Measurements from ENCODE around the gene LCE3A. TPM values are rescaled to one million over a fixed set of nuclear protein-coding genes. Genes with fewer than 3 reads are reported as not detected.

Gene LCE3A
- total RNA-seq, 1 experiment from 2014 or later, result not detected

DNA sequence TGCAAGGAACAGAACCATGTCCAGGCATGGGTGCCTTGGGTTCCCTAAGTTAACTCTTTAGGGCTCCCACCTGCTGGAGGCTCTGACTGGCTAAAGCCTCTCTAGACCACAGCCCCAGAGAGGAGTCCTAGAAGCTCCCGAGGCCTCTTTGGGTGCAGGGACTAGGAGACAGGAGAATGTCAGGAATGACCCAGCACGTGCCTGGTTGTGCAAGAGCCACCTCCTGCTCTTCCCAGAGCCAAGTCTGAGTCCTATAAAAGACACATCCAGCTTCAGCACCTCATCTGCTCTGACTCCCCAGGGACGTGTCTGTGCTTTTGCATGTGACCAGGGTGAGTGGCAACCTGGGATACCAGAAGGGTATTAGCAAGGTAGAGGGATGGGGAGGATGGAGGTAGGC is 40.2 kb upstream of the LCE3A start, which contains the start of gene LCE2D:
Gene LCE2D, plus strand, starts transcription at position 283 of the 400 bp plus-strand sequence. CDS start 726 bp downstream, outside the sequence.
- Histone ChIP-seq H3K4me3 (replicated peaks in 1 of 2; ENCODE audit: low read depth in 1 of 2, low read length in 2 of 2) (no peak within 1 kb of the TSS), H3K9ac (ENCODE audit: low read length) (no peak within 1 kb of the TSS), H2AFZ (ENCODE audit: low read depth, low read length, poor library complexity, severe bottlenecking) (no peak within 1 kb of the TSS), H3K4me2 (ENCODE audit: low read length) (no peak within 1 kb of the TSS), H3K27ac (ENCODE audit: low read depth, low read length) (no peak within 1 kb of the TSS), H3K79me2 (ENCODE audit: insufficient read depth, low read length) (no peaks in the 10 kb centered on the region), H3K9me3 (ENCODE audit: control insufficient read depth in 1 of 2, insufficient read depth in 1 of 2, low read depth in 1 of 2, low read length in 2 of 2) (no peaks in the 10 kb centered on the region), H3K36me3 (ENCODE audit: control insufficient read depth in 1 of 2, insufficient read depth in 2 of 2, low read length in 2 of 2) (no peaks in the 10 kb centered on the region), H3K4me1 (ENCODE audit: control insufficient read depth in 1 of 2, insufficient read depth in 2 of 2, low read length in 2 of 2) (no peaks in the 10 kb centered on the region), H3K27me3 (ENCODE audit: insufficient read depth, low read length) (peaks cover 59% of the 10 kb centered on the region), H4K20me1 (ENCODE audit: insufficient read depth) (no peaks in the 10 kb centered on the region), H3K9me2 (ENCODE audit: insufficient read depth) (no peaks in the 10 kb centered on the region)
- no TSS peak for BruUV-seq (replicated peaks)
- TF ChIP-seq POLR2AphosphoS5 (IDR thresholded peaks at IDR 0.05; ENCODE audit: low read depth, low read length) (no peak), SP1 (IDR thresholded peaks at IDR 0.05; ENCODE audit: low read depth) (no peak), CBX3 (IDR thresholded peaks at IDR 0.05; ENCODE audit: low read depth) (no peak)
- TF ChIP-seq, protein P1, sequence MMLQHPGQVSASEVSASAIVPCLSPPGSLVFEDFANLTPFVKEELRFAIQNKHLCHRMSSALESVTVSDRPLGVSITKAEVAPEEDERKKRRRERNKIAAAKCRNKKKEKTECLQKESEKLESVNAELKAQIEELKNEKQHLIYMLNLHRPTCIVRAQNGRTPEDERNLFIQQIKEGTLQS (IDR thresholded peaks at IDR 0.05), result no peak
- ChIA-PET POLR2A (no interaction called here), CTCF (interaction anchor here (1.2 kb wide), 1 partner anchor 9 kb away, joined by 3 read pairs; no protein-coding TSS in a partner anchor), RAD21 (ENCODE audit: low non-redundant PET in 1 of 2, low total read pairs in 2 of 2, uncharacterized antibody in 2 of 2, unreplicated experiment in 2 of 2) (no interaction called here)
- no peak for ATAC-seq
- intact Hi-C loops (cut with micrococcal nuclease), result no loop called here
- DNase-seq (ENCODE audit: low read depth, low spot score), result no peak

DNA sequence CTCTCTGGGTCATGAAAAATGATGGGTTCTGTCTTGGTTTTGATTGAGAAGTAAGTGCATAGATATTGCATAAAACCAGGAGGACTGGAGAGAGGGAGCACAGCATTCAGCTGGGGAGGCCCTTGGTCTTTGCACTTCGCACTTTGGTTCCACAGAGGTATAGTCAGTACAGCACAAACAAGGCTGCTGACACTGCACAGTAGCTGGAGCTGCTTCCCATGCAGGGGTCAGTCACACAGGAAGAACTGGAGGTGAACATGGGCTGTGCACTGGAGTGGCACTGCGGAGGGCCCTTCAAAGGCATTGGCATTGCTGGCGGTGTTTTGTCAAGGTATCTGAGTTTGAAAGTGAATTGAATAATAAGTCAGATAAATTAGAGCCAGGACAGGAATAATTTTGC is 35.7 kb upstream of the LCE3A start:
- Histone ChIP-seq H3K27me3 (ENCODE audit: insufficient read depth, low read length) (peaks cover 50% of the 10 kb centered on the region), H3K36me3 (ENCODE audit: control insufficient read depth in 1 of 2, insufficient read depth in 2 of 2, low read length in 2 of 2) (no peaks in the 10 kb centered on the region), H3K9me3 (ENCODE audit: control insufficient read depth in 1 of 2, insufficient read depth in 1 of 2, low read depth in 1 of 2, low read length in 2 of 2) (no peaks in the 10 kb centered on the region), H3K4me3 (replicated peaks in 1 of 2; ENCODE audit: low read depth in 1 of 2, low read length in 2 of 2) (no peak overlapping the region), H3K79me2 (ENCODE audit: insufficient read depth, low read length) (no peaks in the 10 kb centered on the region), H3K9ac (ENCODE audit: low read length) (no peak overlapping the region), H3K9me2 (ENCODE audit: insufficient read depth) (no peaks in the 10 kb centered on the region), H2AFZ (ENCODE audit: low read depth, low read length, poor library complexity, severe bottlenecking) (no peak overlapping the region), H3K4me2 (ENCODE audit: low read length) (no peak overlapping the region), H4K20me1 (ENCODE audit: insufficient read depth) (no peaks in the 10 kb centered on the region), H3K27ac (ENCODE audit: low read depth, low read length) (no peak overlapping the region), H3K4me1 (ENCODE audit: control insufficient read depth in 1 of 2, insufficient read depth in 2 of 2, low read length in 2 of 2) (no peaks in the 10 kb centered on the region)
- intact Hi-C loops (cut with micrococcal nuclease), result no loop called here
- DNase-seq (ENCODE audit: low read depth, low spot score) (no peak), ATAC-seq (no peak)
- no TSS peak for BruUV-seq (replicated peaks)
- RAD21 ChIA-PET (ENCODE audit: low non-redundant PET in 1 of 2, low total read pairs in 2 of 2, uncharacterized antibody in 2 of 2, unreplicated experiment in 2 of 2), result no interaction called here
- CTCF ChIA-PET, result interaction anchor here (0.9 kb wide), 1 partner anchor 213 kb away, joined by 3 read pairs; no protein-coding TSS in a partner anchor
- POLR2A ChIA-PET, result no interaction called here
- no peak for TF ChIP-seq EZH2phosphoT487 (IDR thresholded peaks at IDR 0.05; ENCODE audit: borderline replicate concordance)
- TF ChIP-seq, protein P2, sequence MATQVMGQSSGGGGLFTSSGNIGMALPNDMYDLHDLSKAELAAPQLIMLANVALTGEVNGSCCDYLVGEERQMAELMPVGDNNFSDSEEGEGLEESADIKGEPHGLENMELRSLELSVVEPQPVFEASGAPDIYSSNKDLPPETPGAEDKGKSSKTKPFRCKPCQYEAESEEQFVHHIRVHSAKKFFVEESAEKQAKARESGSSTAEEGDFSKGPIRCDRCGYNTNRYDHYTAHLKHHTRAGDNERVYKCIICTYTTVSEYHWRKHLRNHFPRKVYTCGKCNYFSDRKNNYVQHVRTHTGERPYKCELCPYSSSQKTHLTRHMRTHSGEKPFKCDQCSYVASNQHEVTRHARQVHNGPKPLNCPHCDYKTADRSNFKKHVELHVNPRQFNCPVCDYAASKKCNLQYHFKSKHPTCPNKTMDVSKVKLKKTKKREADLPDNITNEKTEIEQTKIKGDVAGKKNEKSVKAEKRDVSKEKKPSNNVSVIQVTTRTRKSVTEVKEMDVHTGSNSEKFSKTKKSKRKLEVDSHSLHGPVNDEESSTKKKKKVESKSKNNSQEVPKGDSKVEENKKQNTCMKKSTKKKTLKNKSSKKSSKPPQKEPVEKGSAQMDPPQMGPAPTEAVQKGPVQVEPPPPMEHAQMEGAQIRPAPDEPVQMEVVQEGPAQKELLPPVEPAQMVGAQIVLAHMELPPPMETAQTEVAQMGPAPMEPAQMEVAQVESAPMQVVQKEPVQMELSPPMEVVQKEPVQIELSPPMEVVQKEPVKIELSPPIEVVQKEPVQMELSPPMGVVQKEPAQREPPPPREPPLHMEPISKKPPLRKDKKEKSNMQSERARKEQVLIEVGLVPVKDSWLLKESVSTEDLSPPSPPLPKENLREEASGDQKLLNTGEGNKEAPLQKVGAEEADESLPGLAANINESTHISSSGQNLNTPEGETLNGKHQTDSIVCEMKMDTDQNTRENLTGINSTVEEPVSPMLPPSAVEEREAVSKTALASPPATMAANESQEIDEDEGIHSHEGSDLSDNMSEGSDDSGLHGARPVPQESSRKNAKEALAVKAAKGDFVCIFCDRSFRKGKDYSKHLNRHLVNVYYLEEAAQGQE (IDR thresholded peaks at IDR 0.05; ENCODE audit: low read depth), result no peak
- TF ChIP-seq SIN3A (IDR thresholded peaks at IDR 0.05; ENCODE audit: low read depth), result no peak
- TF ChIP-seq SP1 (IDR thresholded peaks at IDR 0.05; ENCODE audit: low read depth), result no peak
- no peak for TF ChIP-seq SRF (IDR thresholded peaks at IDR 0.05; ENCODE audit: low read depth)
- TF ChIP-seq, protein P3, sequence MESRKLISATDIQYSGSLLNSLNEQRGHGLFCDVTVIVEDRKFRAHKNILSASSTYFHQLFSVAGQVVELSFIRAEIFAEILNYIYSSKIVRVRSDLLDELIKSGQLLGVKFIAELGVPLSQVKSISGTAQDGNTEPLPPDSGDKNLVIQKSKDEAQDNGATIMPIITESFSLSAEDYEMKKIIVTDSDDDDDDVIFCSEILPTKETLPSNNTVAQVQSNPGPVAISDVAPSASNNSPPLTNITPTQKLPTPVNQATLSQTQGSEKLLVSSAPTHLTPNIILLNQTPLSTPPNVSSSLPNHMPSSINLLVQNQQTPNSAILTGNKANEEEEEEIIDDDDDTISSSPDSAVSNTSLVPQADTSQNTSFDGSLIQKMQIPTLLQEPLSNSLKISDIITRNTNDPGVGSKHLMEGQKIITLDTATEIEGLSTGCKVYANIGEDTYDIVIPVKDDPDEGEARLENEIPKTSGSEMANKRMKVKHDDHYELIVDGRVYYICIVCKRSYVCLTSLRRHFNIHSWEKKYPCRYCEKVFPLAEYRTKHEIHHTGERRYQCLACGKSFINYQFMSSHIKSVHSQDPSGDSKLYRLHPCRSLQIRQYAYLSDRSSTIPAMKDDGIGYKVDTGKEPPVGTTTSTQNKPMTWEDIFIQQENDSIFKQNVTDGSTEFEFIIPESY (IDR thresholded peaks at IDR 0.05; ENCODE audit: extremely low read depth, insufficient replicate concordance, low read length), result no peak
- no peak for TF ChIP-seq YY1 (IDR thresholded peaks at IDR 0.05; ENCODE audit: extremely low read depth, insufficient replicate concordance, low read depth, low read length)
- no peak for TF ChIP-seq ELF1 (IDR thresholded peaks at IDR 0.05; ENCODE audit: borderline replicate concordance, low read depth)
- TF ChIP-seq POLR2AphosphoS5 (IDR thresholded peaks at IDR 0.05; ENCODE audit: low read depth, low read length), result no peak
- TF ChIP-seq, protein P4, sequence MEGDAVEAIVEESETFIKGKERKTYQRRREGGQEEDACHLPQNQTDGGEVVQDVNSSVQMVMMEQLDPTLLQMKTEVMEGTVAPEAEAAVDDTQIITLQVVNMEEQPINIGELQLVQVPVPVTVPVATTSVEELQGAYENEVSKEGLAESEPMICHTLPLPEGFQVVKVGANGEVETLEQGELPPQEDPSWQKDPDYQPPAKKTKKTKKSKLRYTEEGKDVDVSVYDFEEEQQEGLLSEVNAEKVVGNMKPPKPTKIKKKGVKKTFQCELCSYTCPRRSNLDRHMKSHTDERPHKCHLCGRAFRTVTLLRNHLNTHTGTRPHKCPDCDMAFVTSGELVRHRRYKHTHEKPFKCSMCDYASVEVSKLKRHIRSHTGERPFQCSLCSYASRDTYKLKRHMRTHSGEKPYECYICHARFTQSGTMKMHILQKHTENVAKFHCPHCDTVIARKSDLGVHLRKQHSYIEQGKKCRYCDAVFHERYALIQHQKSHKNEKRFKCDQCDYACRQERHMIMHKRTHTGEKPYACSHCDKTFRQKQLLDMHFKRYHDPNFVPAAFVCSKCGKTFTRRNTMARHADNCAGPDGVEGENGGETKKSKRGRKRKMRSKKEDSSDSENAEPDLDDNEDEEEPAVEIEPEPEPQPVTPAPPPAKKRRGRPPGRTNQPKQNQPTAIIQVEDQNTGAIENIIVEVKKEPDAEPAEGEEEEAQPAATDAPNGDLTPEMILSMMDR (IDR thresholded peaks at IDR 0.05 in 2 of 3, conservative IDR thresholded peaks at IDR 0.05 in 1 of 3; ENCODE audit: borderline replicate concordance in 1 of 3, insufficient read depth in 1 of 3, low read depth in 2 of 3, low read length in 2 of 3), result no peak

All from HCT116 (cell line).